H9 (cell line): ENCODE data around the gene NFKB1. TPM values are rescaled to one million over a fixed set of nuclear protein-coding genes. Genes with fewer than 3 reads are reported as not detected.

Experiments
- DNase-seq: peaks from one replicate; pipeline ENCODE4 v3.0.0-alpha.2; 2017
- H2AFZ ChIP-seq: one replicate; pipeline ENCODE4 v1.6.1; 2013; ENCODE audit warnings: mild to moderate bottlenecking, low read length, control low read depth, moderate library complexity
- H2AK5ac ChIP-seq: 2 replicates; pipeline ENCODE4 v1.6.1; 2013; ENCODE audit warnings: low read length, control low read depth, mixed read lengths; ENCODE audit not compliant: insufficient read length
- H2BK120ac ChIP-seq: one replicate; pipeline ENCODE4 v1.6.1; 2013; ENCODE audit warnings: low read depth, mild to moderate bottlenecking, low read length, control low read depth, inconsistent platforms; ENCODE audit not compliant: poor library complexity, severe bottlenecking
- H2BK12ac ChIP-seq: 2 replicates; pipeline ENCODE4 v1.6.1; 2013; ENCODE audit warnings: low read length, control low read depth, mixed read lengths, low read depth; ENCODE audit not compliant: insufficient read length
- H2BK15ac ChIP-seq: 2 replicates; pipeline ENCODE4 v1.6.1; 2013; ENCODE audit warnings: low read depth, low read length, control low read depth
- H2BK20ac ChIP-seq: one replicate; pipeline ENCODE4 v1.6.1; 2013; ENCODE audit warnings: low read depth, mild to moderate bottlenecking, low read length, control low read depth, inconsistent platforms; ENCODE audit not compliant: poor library complexity, severe bottlenecking
- H2BK5ac ChIP-seq: 2 replicates; pipeline ENCODE4 v1.6.1; 2013; ENCODE audit warnings: low read length, control low read depth, mixed read lengths; ENCODE audit not compliant: insufficient read length
- H3K14ac ChIP-seq: 2 replicates; pipeline ENCODE4 v1.6.1; 2013; ENCODE audit warnings: low read length, control low read depth; ENCODE audit not compliant: insufficient read depth
- H3K18ac ChIP-seq: 2 replicates; pipeline ENCODE4 v1.6.1; 2013; ENCODE audit warnings: low read depth, mild to moderate bottlenecking, mixed read lengths, low read length, control low read depth; ENCODE audit not compliant: insufficient read length
- H3K23ac ChIP-seq: 2 replicates; pipeline ENCODE4 v1.6.1; 2013; ENCODE audit warnings: low read length, control low read depth, mixed read lengths, low read depth; ENCODE audit not compliant: insufficient read length
- H3K23me2 ChIP-seq: 2 replicates; pipeline ENCODE4 v1.6.1; 2013; ENCODE audit warnings: low read depth, mild to moderate bottlenecking, mixed read lengths, low read length, control low read depth; ENCODE audit not compliant: insufficient read length, poor library complexity, severe bottlenecking
- H3K27ac ChIP-seq: 2 replicates; pipeline ENCODE4 v1.5.1; 2013; ENCODE audit warnings: low read length, control low read depth, mixed read lengths, low read depth; ENCODE audit not compliant: insufficient read length
- H3K27me3 ChIP-seq: 2 replicates; pipeline ENCODE4 v1.6.1; 2013; ENCODE audit warnings: low read length, control low read depth, inconsistent platforms; ENCODE audit not compliant: insufficient read depth
- H3K4ac ChIP-seq: 2 replicates; pipeline ENCODE4 v1.6.1; 2013; ENCODE audit warnings: low read depth, mild to moderate bottlenecking, control low read depth, inconsistent platforms, low read length, moderate library complexity
- H3K4me1 ChIP-seq: 2 replicates; pipeline ENCODE4 v1.6.1; 2013; ENCODE audit warnings: low read length, control low read depth, inconsistent platforms; ENCODE audit not compliant: insufficient read depth
- H3K4me2 ChIP-seq: 2 replicates; pipeline ENCODE4 v1.6.1; 2013; ENCODE audit warnings: low read length, control low read depth, mixed read lengths; ENCODE audit not compliant: insufficient read length, insufficient read depth
- H3K56ac ChIP-seq: 2 replicates; pipeline ENCODE4 v1.6.1; 2013; ENCODE audit warnings: low read depth, mild to moderate bottlenecking, mixed read lengths, low read length, control low read depth; ENCODE audit not compliant: insufficient read length
- H3K79me1 ChIP-seq: 2 replicates; pipeline ENCODE4 v1.6.1; 2013; ENCODE audit warnings: low read depth, mild to moderate bottlenecking, moderate library complexity, low read length, control low read depth, inconsistent platforms; ENCODE audit not compliant: insufficient read depth, poor library complexity, severe bottlenecking
- H3K79me2 ChIP-seq: 2 replicates; pipeline ENCODE4 v1.6.1; 2013; ENCODE audit warnings: low read length, control low read depth, inconsistent platforms; ENCODE audit not compliant: insufficient read depth
- H3K9ac ChIP-seq: 2 replicates; pipeline ENCODE4 v1.6.1; 2013; ENCODE audit warnings: low read length, control low read depth, mixed read lengths; ENCODE audit not compliant: insufficient read length; ENCODE audit errors: extremely low read depth
- H3K9me3 ChIP-seq: one replicate; pipeline ENCODE4 v1.6.1; 2013; ENCODE audit warnings: low read depth, low read length, inconsistent platforms; ENCODE audit not compliant: control insufficient read depth
- H3T11ph ChIP-seq: one replicate; pipeline ENCODE4 v1.6.1; 2013; ENCODE audit warnings: mild to moderate bottlenecking, low read length, control low read depth, inconsistent platforms
- H4K20me1 ChIP-seq: one replicate; pipeline ENCODE4 v1.6.1; 2013; ENCODE audit not compliant: control insufficient read depth, insufficient read length, insufficient read depth
- H4K5ac ChIP-seq: 2 replicates; pipeline ENCODE4 v1.6.1; 2013; ENCODE audit warnings: low read depth, mild to moderate bottlenecking, mixed read lengths, low read length, control low read depth; ENCODE audit not compliant: insufficient read length
- H4K8ac ChIP-seq: replicated peaks from 2 replicates; pipeline ENCODE4 v1.6.1; 2013; ENCODE audit warnings: low read length, control low read depth, mixed read lengths, low read depth; ENCODE audit not compliant: insufficient read length
- H4K91ac ChIP-seq: 2 replicates; pipeline ENCODE4 v1.6.1; 2013; ENCODE audit warnings: low read depth, mild to moderate bottlenecking, moderate library complexity, mixed read lengths, low read length, control low read depth; ENCODE audit not compliant: insufficient read length
- H3K27ac Mint-ChIP-seq, 3 experiments: 2 replicates in 2 of 3; 3 replicates in 1 of 3; pipeline ENCODE4 v1.8.0; 2020 to 2021; ENCODE audit warnings: mixed read lengths in 3 of 3, mild to moderate bottlenecking in 1 of 3, moderate library complexity in 1 of 3
- H3K27me3 Mint-ChIP-seq: 2 replicates; pipeline ENCODE4 v1.8.0; 2021; ENCODE audit warnings: low read depth, mild to moderate bottlenecking, moderate library complexity, mixed read lengths
- H3K36me3 Mint-ChIP-seq, 3 experiments: 2 replicates in 2 of 3; 3 replicates in 1 of 3; pipeline ENCODE4 v1.8.0; 2020 to 2021; ENCODE audit warnings: low read depth in 3 of 3, mixed read lengths in 3 of 3; ENCODE audit not compliant: insufficient read depth in 1 of 3
- H3K4me1 Mint-ChIP-seq, 2 experiments: 2 replicates each; pipeline ENCODE4 v1.8.0; 2020; ENCODE audit warnings: mixed read lengths in 2 of 2
- H3K4me3 Mint-ChIP-seq, 2 experiments: 2 replicates in 1 of 2; 3 replicates in 1 of 2; pipeline ENCODE4 v1.8.0; 2020 to 2021; ENCODE audit warnings: mild to moderate bottlenecking in 2 of 2, mixed read lengths in 2 of 2, moderate library complexity in 1 of 2
- H3K9me3 Mint-ChIP-seq, 2 experiments: 2 replicates in 1 of 2; 3 replicates in 1 of 2; pipeline ENCODE4 v1.8.0; 2020; ENCODE audit warnings: mild to moderate bottlenecking in 2 of 2, mixed read lengths in 2 of 2, moderate library complexity in 1 of 2
- CTCF ChIP-seq: fragments of 200-600 bp; sonication (generic); conservative IDR thresholded peaks from 3 replicates; pipeline ENCODE4 v1.8.0; 2021; ENCODE audit warnings: antibody characterized with exemption, mild to moderate bottlenecking
- WGBS: extraction: QIAGEN DNeasy Blood & Tissue Kit; methylation state at CpG from one replicate; pipeline ENCODE4 v1.1.7; 2013; ENCODE audit warnings: missing lambda C conversion rate, low lambda C conversion rate, mixed read lengths; ENCODE audit not compliant: insufficient read length; ENCODE audit errors: extremely low coverage; 5-methylcytosine and 5-hydroxymethylcytosine counted together
- total RNA-seq: library from RNA; stranded (reverse); gene quantifications from 2 replicates; pipeline ENCODE4 v1.2.1, GENCODE V29; 2021

The NFKB1 gene
- total RNA-seq, 1 experiment from 2014 or later: 5.7 TPM

GRCh38 chr4:102455750-102456149 is 45.4 kb upstream of the NFKB1 start:
- Histone ChIP-seq H3T11ph (no peak overlapping the region), H3K79me1 (no peaks in the 10 kb centered on the region), H4K5ac (no peak overlapping the region), H2BK20ac (no peak overlapping the region), H2BK120ac (no peak overlapping the region), H3K23ac (no peak overlapping the region), H3K4ac (no peak overlapping the region), H3K23me2 (no peaks in the 10 kb centered on the region), H3K9me3 (no peaks in the 10 kb centered on the region), H3K56ac (no peak overlapping the region), H3K79me2 (no peaks in the 10 kb centered on the region), H4K91ac (no peak overlapping the region), H2AFZ (no peak overlapping the region), H3K14ac (no peak overlapping the region), H3K27me3 (no peaks in the 10 kb centered on the region), H2BK12ac (no peak overlapping the region), H3K4me1 (no peaks in the 10 kb centered on the region; the same call in 1 of the 2 replicates), H2BK5ac (no peak overlapping the region), H2AK5ac (no peak overlapping the region), H3K4me2 (no peak overlapping the region), H3K18ac (no peak overlapping the region), H4K20me1 (no peaks in the 10 kb centered on the region), H3K27ac (no peak overlapping the region), H2BK15ac (no peak overlapping the region), H3K9ac (no peak overlapping the region), H4K8ac (no peak overlapping the region)
- no peaks in the 10 kb centered on the region; a peak in 2 of 7 replicates for H3K36me3 Mint-ChIP-seq
- no peak for TF ChIP-seq CTCF
- peaks cover 6 to 8% of the 10 kb centered on the region in 2 experiments; a peak in 4 of 5 replicates for H3K9me3 Mint-ChIP-seq
- H3K4me1 Mint-ChIP-seq: peaks cover 4 to 9% of the 10 kb centered on the region in 2 experiments; a peak in 3 of 4 replicates
- no peak overlapping the region for H3K4me3 Mint-ChIP-seq
- no peak for DNase-seq
- H3K27ac Mint-ChIP-seq: no peak overlapping the region
- H3K27me3 Mint-ChIP-seq: no peaks in the 10 kb centered on the region
- WGBS: no CpG with 5 or more reads among the region's 3 CpGs
